ENCODE measurements around the gene NUDT19. TPM values are rescaled to one million over a fixed set of nuclear protein-coding genes. Genes with fewer than 3 reads are reported as not detected.
"Not testable (repeated sequence)": the region's sequence is repeated elsewhere in the genome, so short reads cannot be mapped to it uniquely, and the experiment has no call there.

NUDT19 gene
- polyA plus RNA-seq, 3 donors: 2.9 to 6.3 (median 4.3) TPM

- H3K27ac ChIP-seq (ENCODE audit: low read depth, low read length): no peak overlapping the region
- 86% methylated on average over 10 of the region's 10 CpGs for WGBS, 3 donors
These were observed 18.0 kb upstream of the NUDT19 start for GRCh38 chr19:32673573-32673972.

- 1 to 2% (median 1%) methylated on average over 56 to 67 of the region's 67 CpGs for WGBS, 3 donors
- H3K27ac ChIP-seq (ENCODE audit: low read depth, low read length): no peak overlapping the region
These were observed 17.3 kb upstream of the NUDT19 start for GRCh38 chr19:32674153-32674930.

GRCh38 chr19:32674931-32675719 is 16.5 kb upstream of the NUDT19 start, which contains the start of gene ANKRD27:
TSS of gene ANKRD27 (minus strand) at chr19:32675180. CDS start at chr19:32659015, 16,165 bp downstream.
- WGBS, 3 donors: 0 to 1% (median 1%) methylated on average over 59 to 75 of the region's 75 CpGs
- no peak within 1 kb of the TSS for H3K27ac ChIP-seq (ENCODE audit: low read depth, low read length)

- no peak within 1 kb of the TSS for H3K27ac ChIP-seq (ENCODE audit: low read depth, low read length)
- WGBS, 3 donors: 1 to 3% (median 3%) methylated on average over 40 to 53 of the region's 53 CpGs
These were observed 15.9 kb upstream of the NUDT19 start, which contains the start of gene RGS9BP for GRCh38 chr19:32675720-32676185. TSS of gene RGS9BP (plus strand) at chr19:32675848. CDS start at chr19:32676264, 416 bp downstream.

DNA sequence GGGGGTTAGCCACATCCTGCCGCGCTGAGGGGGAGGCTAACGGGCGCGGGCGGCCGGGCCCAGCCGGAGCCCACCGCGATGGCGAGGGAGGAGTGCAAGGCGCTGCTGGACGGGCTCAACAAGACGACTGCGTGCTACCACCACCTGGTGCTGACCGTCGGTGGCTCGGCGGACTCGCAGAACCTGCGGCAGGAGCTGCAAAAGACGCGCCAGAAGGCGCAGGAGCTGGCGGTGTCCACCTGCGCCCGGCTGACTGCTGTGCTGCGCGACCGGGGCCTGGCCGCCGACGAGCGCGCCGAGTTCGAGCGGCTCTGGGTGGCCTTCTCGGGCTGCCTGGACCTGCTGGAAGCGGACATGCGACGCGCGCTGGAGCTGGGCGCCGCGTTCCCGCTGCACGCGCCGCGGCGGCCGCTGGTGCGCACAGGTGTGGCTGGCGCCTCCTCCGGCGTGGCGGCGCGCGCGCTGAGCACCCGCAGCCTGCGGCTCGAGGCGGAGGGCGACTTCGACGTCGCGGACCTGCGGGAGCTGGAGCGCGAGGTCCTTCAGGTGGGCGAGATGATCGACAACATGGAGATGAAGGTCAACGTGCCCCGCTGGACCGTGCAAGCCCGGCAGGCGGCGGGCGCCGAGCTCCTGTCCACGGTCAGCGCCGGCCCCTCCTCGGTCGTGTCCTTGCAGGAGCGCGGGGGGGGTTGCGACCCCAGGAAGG is 15.3 kb upstream of the NUDT19 start:
- WGBS, 3 donors: 2 to 4% (median 3%) methylated on average over 80 to 93 of the region's 93 CpGs
- H3K27ac ChIP-seq (ENCODE audit: low read depth, low read length): no peak overlapping the region

DNA sequence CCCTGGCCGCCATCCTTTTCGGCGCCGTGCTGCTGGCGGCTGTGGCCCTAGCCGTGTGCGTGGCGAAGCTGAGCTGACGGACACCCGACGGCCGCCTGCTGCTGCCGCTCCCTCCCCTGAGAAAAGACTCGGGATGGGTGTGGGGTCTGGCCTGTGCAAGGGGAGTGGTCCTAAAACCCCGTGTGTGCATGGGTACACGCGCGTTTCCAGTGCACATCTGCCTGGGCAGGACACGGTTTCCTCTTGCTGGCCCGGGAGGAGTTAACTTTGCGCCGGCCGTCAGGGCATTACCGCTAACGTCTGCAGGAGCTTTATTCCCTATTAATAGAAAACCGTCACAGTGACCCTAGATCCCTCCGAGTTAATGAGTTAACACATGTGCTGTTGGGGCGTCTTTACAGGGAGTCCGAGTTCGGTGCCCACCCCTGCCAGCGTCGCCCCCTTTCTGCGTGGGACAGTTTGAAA is 14.7 kb upstream of the NUDT19 start:
- 18 to 41% (median 21%) methylated on average over 33 of the region's 33 CpGs for WGBS, 3 donors
- H3K27ac ChIP-seq (ENCODE audit: low read depth, low read length): no peak overlapping the region

- H3K27ac ChIP-seq (ENCODE audit: low read depth, low read length): no peak overlapping the region
- WGBS, 3 donors: 53 to 74% (median 54%) methylated on average over 9 of the region's 9 CpGs
These were observed 14.0 kb upstream of the NUDT19 start for GRCh38 chr19:32677657-32678056.

DNA sequence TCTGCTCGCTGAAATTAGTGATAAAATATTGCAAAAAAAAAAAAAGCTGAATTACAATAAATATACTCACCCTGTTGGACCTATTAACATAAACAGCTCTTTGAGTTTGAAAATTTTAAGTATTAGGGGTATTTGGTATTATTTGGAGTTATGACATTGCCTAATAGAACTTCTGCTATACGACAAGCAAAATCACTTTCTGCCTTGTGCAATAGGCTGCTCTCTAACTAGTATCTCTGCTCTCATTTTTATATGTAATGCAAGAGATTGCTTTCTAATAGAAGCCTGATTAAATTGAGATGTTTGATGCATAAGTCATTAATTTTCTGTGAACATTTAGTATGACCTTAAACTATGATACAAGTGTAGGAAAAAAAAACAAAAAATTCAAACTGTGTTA is 10.6 kb upstream of the NUDT19 start:
- no peak overlapping the region for H3K27ac ChIP-seq (ENCODE audit: low read depth, low read length)
- whole genome bisulfite sequencing, 3 donors: 71 to 74% (median 72%) methylated on average over 2 of the region's 2 CpGs

DNA sequence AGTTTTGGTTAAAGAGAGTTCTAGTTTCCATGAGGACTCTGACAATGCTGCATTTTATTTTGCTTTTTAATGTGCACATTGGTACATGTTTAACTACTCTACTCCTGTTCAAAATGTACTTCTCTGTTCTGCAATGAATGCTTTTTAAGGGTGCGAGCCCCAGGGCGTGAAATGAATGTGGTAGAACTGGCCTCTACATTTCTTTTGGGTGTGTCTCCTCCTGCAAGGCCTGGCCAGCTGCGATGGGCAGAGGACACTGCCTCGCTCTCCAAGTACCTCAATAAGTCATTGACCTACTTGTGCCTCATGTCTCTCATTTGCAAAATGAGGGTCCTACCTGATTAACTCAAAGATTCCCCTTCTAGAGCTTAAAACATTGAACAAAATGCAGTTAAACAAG is 9.3 kb upstream of the NUDT19 start:
- 92 to 98% (median 94%) methylated on average over 4 of the region's 4 CpGs for WGBS, 3 donors
- no peak overlapping the region for H3K27ac ChIP-seq (ENCODE audit: low read depth, low read length)

GRCh38 chr19:32686847-32687475 is 4.7 kb upstream of the NUDT19 start:
- H3K27ac ChIP-seq (ENCODE audit: low read depth, low read length): no peak overlapping the region
- 91 to 96% (median 93%) methylated on average over 6 of the region's 6 CpGs for WGBS, 3 donors

GRCh38 chr19:32687681-32688080 is 3.9 kb upstream of the NUDT19 start:
- 89 to 92% (median 90%) methylated on average over 4 of the region's 4 CpGs for WGBS, 3 donors
- no peak overlapping the region for H3K27ac ChIP-seq (ENCODE audit: low read depth, low read length)

- WGBS, 3 donors: 56 to 83% (median 71%) methylated on average over 1 of the region's 1 CpG
- no peak overlapping the region for H3K27ac ChIP-seq (ENCODE audit: low read depth, low read length)
These were observed 3.3 kb upstream of the NUDT19 start for GRCh38 chr19:32688311-32688710.

GRCh38 chr19:32691952-32692726 is 518 bp downstream of the NUDT19 start:
- H3K27ac ChIP-seq (ENCODE audit: low read depth, low read length): peak overlapping the region; percentile 62
- WGBS, 3 donors: 3 to 7% (median 5%) methylated on average over 90 to 93 of the region's 93 CpGs

DNA sequence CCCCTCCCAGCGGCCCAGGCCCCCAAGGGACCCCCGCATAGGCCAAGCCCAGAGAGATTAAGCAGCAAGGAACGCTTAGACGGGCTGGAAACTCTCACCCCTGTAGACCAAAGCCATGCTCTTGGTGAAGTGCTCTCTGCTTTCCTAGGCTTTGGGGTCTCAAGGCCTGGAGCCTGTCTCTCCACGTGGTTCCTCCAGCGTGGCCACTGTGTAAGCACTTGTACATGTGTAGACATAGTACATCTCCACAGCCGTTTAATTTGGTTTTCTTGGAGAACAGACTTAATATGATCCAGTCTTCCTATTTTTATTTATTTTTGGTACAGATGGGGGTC is 1.1 kb downstream of the NUDT19 start:
- WGBS, 3 donors: 31 to 43% (median 35%) methylated on average over 7 of the region's 7 CpGs
- peak overlapping the region; percentile 62 for H3K27ac ChIP-seq (ENCODE audit: low read depth, low read length)

GRCh38 chr19:32693151-32694108 is 1.8 kb downstream of the NUDT19 start:
- WGBS, 3 donors: 64 to 73% (median 72%) methylated on average over 20 of the region's 20 CpGs
- not testable (repeated sequence) for H3K27ac ChIP-seq (ENCODE audit: low read depth, low read length)

GRCh38 chr19:32694316-32694715 is 2.7 kb downstream of the NUDT19 start:
- not testable (repeated sequence) for H3K27ac ChIP-seq (ENCODE audit: low read depth, low read length)
- 43 to 70% (median 60%) methylated on average over 2 of the region's 2 CpGs for WGBS, 3 donors

All from adipose tissue (tissue), 3 donors.